Medulla oblongata (tissue), 1 donor: ENCODE measurements around the gene NCAN.
A peak's percentile ranks its signal among the peaks of the same experiment; 100 is the strongest.
"Not testable (repeated sequence)": the region's sequence is repeated elsewhere in the genome, so short reads cannot be mapped to it uniquely, and the experiment has no call there.

ENCODE experiments used
- DNase-seq: peaks from one replicate; pipeline ENCODE4 v3.0.0-alpha.2; 2015; ENCODE audit errors: extremely low spot score

NCAN gene

GRCh38 chr19:19193926-19194325 lies 17.8 kb upstream of the NCAN start:
- DNase-seq: no peak

GRCh38 chr19:19201697-19202630 lies 9.8 kb upstream of the NCAN start:
- no peak for DNase-seq

GRCh38 chr19:19202707-19203011 lies 9.1 kb upstream of the NCAN start:
- no peak for DNase-seq

GRCh38 chr19:19203012-19203856 lies 8.5 kb upstream of the NCAN start, which contains the start of gene NR2C2AP:
Gene NR2C2AP, minus strand, starts transcription at chr19:19203414. Its CDS starts 354 bp downstream, at chr19:19203060.
- peak; percentile 91 for DNase-seq

GRCh38 chr19:19204181-19204580 lies 7.6 kb upstream of the NCAN start:
- DNase-seq: no peak

- peak; percentile 77 for DNase-seq
Observed at GRCh38 chr19:19205416-19206410, 6.0 kb upstream of the NCAN start.

- DNase-seq: no peak
Observed at GRCh38 chr19:19206938-19207337, 4.8 kb upstream of the NCAN start.

GRCh38 chr19:19207637-19208572 lies 3.9 kb upstream of the NCAN start:
- DNase-seq: peak; percentile 65

- DNase-seq: no peak
Observed at GRCh38 chr19:19209372-19209771, 2.4 kb upstream of the NCAN start.

GRCh38 chr19:19212916-19213315 lies 1.2 kb downstream of the NCAN start:
- DNase-seq: no peak

- no peak for DNase-seq
Observed at GRCh38 chr19:19213426-19214158, 1.8 kb downstream of the NCAN start.

- DNase-seq: no peak
Observed at GRCh38 chr19:19214159-19214490, 2.4 kb downstream of the NCAN start.

- no peak for DNase-seq
Observed at GRCh38 chr19:19214892-19215291, 3.1 kb downstream of the NCAN start.

GRCh38 chr19:19215792-19216191 lies 4.0 kb downstream of the NCAN start:
- DNase-seq: no peak

- no peak for DNase-seq
Observed at GRCh38 chr19:19217099-19217498, 5.3 kb downstream of the NCAN start.

- no peak for DNase-seq
Observed at GRCh38 chr19:19218911-19219310, 7.2 kb downstream of the NCAN start.

- DNase-seq: not testable (repeated sequence)
Observed at GRCh38 chr19:19221000-19221399, 9.2 kb downstream of the NCAN start.

- no peak for DNase-seq
Observed at GRCh38 chr19:19223060-19223459, 11.3 kb downstream of the NCAN start.

- no peak for DNase-seq
Observed at GRCh38 chr19:19223636-19224035, 11.9 kb downstream of the NCAN start.
